NCI-H2227 treated with DMSO at 0.1 percent for 48 hours (cell line): ENCODE data around the gene ZBTB18.
"Not testable (repeated sequence)": the region's sequence is repeated elsewhere in the genome, so short reads cannot be mapped to it uniquely, and the experiment has no call there.

Source experiments
- DNase-seq: peaks from one replicate; lab custom pipeline; 2025; lab: John Stamatoyannopoulos, UW

Gene ZBTB18

DNA sequence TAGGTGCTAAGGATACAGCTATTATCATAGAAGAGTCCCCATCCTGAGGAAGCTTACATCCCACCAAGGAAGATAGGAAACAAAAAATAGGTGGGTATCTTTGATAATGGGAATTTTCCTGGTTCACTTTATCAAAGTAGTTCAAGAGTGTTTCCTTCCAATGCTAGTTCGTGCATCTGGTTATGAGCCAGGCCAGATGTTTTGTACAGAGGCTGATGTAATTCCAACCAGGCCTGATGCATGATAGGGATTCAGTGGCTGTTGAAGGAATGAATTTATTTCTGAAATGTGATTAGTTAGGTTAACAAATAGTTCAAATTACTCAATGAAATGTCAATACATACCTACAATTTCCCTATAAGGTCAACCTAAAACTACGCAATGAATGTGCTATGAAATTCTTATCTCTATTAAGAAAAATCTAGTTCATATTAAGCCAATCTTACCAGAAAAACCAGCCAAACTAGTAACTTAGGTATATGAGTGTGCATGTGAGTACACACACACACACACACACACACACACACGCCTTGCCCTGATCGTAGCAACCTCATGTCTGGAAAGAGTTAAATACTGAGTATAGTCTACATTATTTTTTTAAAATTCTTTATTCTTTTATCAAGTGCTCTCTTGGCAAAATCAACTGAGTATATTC lies 9.5 kb upstream of the ZBTB18 start:
- DNase-seq = no peak

DNA sequence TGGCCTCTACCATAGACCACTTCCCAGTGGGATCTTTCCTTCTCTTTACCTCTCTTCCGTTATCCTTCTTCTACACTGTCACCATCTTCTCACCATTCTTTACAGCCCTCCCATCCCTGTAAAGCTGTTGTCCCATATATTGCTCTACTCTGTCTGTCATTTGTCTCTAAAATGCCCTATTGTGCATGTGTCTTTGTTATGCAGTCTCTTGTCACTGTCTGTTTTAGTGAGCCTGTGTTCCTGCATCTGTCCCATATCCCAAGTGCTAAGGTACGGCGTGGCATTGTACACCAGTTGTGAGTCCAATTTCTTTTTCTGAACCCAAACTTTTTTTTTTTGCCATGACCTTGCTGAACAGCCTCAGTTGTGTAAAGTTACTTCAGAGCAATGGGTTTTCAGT lies 8.8 kb upstream of the ZBTB18 start:
- no peak for DNase-seq

DNA sequence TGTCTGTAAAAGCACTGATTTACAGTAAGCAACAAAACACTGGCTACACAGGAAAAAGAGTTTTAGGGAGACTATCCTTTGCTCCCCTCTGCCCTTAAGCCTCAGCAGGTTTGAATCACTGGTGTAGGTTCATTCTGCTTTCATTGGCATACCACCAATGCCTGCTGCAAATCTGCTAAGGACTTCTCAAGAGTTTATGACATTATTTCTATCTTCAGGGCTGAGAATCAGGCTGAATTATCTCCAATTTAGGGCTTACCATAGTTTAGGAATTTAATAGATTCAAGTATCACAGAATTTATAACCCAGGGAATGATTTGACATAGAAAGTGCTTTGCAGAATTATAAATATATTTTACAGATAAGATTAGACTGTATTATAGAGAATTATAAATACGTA lies 6.7 kb upstream of the ZBTB18 start:
- no peak for DNase-seq

DNA sequence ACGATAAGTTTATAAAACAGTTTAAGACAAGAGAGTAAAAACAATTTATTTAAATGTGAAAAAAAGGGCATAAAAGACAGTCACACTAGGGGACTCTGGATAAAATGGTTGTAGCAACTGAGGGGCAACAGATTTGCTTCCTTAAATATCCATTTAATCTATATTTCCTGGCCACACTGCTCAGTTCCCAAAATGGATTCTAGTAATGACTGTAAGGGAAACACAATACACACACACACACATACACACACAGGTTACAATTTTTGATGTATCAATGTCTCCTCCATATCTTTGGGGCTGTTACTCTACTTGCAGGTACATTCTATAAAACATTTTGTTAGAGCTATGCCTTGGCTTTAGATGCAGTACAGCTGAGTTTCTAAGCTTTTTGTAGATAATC lies 4.8 kb upstream of the ZBTB18 start:
- not testable (repeated sequence) for DNase-seq

DNA sequence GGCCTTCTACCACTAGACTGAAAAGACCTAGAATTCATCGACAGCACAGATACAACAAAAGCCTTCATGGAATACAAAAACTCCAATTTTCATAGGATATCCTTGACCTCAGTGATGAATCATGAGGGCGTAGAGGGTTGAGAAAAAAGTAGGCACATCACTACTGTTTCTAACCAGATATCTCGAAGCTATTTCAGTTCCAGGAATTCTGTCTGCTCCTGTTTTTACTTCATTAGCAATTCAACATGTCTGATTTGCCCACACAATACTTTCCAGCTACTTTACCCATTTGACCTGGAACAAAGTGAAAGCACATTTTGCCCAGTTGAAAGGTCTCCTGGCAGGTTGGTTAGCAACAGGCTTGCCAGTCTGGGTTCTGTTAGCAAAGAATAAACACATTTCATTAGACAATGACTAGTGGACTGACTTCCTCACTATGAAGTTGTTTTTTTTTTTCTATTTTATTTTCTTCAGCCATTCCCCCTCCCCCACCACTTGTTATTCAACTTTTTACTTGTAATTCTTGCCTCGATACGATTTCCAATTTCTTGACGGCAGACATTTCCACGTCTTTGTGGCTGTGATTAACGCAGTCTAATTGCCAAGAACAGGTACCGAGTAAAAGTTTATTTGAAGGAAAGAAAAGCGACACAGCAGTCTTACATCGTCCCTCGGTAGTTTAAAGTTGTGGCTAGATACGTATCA lies 4.0 kb upstream of the ZBTB18 start:
- no peak for DNase-seq

DNA sequence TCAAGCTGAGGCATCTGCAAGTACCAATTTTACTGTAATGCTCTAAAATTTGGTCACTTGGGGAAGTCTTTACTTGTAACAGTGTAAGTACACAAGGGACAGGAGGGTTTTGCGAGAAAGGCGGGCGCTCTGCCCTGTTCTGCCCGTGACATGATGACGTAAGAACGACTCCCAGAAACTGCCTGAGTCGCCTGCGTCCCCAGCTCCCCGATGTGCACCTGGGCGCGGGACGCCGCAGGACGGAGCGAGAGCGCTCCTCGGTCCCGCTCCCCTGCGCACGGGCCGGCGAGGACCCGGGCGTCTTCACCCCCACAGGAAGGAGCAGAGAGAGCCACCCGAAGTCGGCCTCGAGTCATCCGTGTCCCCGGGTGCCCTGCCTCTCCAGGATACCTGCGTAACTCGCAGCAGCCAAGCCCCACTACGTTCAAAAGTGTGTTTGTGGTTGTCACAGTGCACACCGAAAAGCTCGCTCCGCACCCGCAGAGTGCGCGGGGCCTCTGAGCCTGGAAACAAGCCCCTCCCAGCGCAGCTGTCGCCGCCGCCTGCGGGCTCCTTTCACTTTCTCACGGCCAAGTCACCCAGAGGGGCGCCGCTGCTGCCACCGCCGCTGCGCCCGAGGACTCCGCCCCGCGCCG lies 3.3 kb upstream of the ZBTB18 start:
- DNase-seq = peak; percentile 47

DNA sequence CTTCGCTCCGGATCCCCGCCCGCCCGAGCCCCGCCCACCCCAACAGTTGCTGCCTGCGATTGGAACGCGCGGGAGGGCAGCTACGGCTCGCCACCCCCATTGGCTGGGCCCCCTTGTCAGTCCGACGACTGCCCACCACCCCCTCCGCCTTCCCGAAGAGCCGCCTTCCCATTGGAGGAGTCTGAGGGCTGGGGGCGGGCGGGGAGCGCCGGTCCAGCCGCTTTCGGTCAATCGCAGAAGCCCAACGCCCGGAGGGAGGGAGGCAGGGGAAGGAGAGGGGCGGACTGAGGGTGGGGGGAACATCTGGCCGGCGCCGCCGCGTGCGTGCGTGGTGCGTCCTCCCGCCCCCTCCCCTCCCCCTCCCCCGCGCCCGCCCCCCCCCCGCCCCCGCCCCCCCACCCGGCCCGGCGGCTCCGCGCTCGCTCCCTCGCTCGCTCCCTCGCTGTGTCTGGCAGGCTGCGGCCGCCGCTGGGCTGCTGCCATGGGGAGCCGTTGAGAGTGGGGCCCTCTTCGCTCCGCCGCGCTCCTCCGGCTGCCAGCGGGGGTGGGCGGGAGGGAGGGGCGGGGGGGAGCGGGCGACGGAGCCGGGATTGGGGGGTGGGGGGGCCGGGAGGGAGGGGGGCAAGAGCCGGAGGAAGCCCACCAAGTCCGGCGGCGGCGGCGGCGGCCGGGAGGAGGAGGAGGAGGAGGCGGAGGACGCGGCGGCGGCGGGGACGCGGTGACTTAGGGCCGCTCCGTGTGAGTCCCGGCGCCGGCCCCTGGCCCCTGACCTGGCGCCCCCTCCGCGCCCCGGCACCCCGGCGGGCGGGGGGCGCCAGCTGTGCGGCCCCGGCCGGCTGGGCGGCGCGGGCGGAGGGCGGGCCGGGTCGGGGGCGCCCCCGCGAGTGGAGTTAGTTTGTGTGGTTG lies 2.6 kb upstream of the ZBTB18 start:
- DNase-seq = peak; percentile 97

DNA sequence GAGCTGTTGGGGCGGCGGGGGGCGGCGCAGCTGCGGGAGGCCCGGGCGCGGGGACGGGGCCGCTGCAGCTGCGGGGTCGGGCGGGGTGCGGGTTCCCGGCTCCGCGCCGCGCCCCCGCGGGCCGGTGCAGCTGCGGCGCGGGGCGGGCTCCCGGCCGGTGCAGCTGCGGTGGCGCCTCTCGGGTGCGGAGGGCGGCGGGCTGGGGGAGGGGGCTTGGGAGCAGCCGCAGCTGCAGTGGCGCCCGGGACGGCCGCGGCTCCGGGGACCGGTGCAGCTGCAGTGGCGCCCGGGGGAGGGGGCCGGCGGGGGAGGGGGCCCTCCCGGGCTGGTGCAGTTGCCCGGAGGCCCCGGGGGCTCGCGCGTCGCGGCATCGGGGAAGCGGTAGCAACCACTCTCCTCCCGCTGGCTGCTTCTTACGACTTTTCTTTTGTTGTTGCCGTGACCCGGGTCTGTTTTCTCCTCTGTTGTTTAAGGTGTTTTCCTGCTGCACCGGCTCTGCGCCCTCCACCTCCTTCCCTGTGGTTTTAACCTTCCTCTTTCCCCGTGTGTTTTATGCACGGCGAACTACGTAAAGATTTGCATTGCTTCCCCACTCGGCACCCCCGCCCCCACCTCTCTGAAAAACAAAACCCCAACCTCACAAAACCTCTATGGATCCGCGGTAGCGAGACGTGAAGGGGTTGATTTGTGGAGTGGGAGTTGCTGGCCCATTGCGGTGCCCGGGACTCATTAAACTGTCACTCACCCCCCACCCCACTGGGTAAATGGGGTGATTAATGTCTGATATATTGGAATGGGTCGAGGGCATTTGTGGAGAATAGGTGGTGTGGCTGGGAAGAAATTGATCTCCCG lies 1.7 kb upstream of the ZBTB18 start:
- no peak for DNase-seq

DNA sequence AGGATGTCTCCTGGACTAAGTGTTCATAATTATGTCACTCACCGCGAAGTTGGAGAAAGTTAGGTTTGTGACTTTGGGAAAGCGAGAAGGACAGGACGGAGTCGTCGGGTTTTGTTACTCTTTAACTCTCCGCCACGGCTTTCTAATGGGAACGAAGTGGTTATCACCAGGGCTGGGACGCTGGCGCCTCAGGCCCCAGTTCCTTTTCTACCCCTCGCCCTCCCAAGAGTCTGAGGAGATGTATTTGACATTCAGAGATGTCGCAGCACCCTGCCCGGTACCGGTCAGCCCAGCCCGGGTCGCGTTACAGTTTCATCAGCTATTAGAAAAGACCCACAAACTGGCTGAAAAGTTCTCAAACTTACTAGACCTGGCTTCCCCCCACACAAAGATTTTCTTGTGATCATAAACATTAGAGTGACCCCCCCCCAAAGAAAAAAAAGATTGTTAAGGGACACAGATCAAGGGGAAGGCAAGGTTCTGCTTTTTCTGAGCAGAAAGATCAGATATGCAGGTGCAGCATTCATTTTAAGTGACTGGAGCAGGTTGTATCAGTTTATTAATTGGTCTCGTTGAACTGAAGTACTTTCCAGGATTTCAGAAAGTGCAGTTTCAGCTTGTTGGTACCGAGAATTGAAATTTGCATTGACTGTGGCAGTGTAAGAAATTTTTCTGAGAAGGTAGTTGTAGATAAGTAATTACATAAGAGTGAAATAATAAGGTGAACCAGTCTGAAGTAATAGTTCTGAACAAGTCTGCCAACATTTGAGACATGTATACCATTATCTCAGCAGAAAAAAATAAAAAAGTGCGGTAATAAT lies 859 bp upstream of the ZBTB18 start:
- no peak for DNase-seq

DNA sequence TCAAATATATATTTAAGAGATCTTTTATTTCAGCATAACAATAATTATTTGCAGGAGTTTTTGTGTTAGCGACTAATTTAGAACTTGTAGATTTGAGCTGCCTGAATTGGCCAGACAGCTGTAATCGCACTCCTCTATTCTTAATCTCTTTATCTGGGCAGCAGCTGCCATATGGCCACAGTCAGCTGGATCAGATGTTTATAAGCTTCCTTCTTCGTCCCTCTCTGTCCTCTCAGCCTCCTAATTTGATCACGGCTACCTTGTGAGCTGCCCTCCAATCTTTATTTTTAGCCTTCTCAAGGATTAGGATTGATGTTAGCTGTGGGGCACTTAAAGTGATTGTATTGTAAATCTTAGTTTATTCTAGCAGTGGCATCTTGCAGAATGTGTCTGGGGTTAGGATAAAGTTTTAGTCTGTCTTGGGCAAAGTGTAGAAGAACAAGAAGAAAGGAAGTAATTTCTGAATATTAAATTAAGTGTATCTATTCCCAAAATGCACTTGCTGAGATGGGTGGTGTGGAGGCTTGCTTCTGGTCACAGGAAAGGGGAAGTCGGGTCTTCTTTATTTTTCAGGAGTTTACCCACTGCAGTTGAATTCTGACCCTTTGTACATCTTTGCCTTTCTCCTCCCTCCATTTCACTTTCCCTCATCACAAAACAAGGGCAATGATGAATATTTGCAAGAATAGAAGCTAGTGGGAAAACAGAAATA lies 1.1 kb downstream of the ZBTB18 start:
- peak; percentile 42 for DNase-seq

DNA sequence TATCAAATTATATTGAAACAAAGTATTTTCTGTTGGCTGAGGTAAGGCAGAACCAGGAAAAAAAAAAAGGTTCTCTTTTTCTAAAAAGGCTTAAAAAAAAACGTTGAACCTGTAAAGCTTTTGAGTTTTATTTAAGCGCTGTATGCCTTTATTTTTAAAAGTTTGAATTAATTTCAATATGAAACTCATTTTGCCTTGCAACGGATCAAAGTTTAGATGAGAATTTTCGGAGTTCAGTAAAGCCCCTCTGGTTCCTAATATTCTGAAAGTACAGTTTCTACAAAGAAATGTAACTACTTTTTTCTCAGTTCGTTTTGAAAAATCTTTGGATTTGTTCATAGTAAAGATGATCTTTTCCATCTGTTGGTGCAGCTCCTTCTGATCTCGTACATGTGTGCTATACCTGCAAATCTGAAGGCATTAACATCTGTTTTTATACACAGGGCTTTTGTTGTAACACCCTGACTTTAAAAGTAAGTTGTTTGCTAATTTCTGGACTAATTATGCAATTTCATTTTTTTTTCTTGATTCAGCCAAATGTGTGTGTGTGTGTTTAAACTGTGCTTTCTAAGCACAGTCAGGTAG lies 1.7 kb downstream of the ZBTB18 start:
- DNase-seq = no peak

DNA sequence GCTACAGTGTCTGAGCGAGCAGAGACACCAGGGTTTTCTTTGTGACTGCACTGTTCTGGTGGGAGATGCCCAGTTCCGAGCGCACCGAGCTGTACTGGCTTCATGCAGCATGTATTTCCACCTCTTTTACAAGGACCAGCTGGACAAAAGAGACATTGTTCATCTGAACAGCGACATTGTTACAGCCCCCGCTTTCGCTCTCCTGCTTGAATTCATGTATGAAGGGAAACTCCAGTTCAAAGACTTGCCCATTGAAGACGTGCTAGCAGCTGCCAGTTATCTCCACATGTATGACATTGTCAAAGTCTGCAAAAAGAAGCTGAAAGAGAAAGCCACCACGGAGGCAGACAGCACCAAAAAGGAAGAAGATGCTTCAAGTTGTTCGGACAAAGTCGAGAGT lies 2.7 kb downstream of the ZBTB18 start:
- DNase-seq = no peak

DNA sequence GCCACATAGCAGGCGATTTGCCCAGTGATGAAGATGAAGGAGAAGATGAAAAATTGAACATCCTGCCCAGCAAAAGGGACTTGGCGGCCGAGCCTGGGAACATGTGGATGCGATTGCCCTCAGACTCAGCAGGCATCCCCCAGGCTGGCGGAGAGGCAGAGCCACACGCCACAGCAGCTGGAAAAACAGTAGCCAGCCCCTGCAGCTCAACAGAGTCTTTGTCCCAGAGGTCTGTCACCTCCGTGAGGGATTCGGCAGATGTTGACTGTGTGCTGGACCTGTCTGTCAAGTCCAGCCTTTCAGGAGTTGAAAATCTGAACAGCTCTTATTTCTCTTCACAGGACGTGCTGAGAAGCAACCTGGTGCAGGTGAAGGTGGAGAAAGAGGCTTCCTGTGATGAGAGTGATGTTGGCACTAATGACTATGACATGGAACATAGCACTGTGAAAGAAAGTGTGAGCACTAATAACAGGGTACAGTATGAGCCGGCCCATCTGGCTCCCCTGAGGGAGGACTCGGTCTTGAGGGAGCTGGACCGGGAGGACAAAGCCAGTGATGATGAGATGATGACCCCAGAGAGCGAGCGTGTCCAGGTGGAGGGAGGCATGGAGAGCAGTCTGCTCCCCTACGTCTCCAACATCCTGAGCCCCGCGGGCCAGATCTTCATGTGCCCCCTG lies 3.3 kb downstream of the ZBTB18 start:
- no peak for DNase-seq

DNA sequence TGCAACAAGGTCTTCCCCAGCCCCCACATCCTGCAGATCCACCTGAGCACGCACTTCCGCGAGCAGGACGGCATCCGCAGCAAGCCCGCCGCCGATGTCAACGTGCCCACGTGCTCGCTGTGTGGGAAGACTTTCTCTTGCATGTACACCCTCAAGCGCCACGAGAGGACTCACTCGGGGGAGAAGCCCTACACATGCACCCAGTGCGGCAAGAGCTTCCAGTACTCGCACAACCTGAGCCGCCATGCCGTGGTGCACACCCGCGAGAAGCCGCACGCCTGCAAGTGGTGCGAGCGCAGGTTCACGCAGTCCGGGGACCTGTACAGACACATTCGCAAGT lies 3.8 kb downstream of the ZBTB18 start:
- no peak for DNase-seq

DNA sequence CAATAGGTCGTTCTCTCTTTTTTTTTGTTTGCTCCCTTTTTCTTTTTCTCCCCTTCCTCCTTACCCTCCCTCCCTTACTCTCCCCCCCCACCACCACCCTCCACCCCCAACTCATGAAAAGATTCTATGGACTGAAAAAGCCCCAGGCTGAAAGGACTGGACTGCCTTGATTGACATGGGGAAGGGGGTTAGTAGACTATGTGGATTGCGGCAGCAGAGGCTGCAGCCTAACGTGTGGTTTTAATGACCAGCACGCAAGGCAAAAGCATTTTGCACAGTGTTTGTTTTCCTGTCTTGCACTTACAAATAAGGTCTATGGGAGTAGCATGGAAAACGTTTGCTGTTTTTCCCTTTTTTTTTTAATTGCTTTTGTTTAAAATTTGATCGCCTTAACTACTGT lies 5.5 kb downstream of the ZBTB18 start:
- DNase-seq = no peak

DNA sequence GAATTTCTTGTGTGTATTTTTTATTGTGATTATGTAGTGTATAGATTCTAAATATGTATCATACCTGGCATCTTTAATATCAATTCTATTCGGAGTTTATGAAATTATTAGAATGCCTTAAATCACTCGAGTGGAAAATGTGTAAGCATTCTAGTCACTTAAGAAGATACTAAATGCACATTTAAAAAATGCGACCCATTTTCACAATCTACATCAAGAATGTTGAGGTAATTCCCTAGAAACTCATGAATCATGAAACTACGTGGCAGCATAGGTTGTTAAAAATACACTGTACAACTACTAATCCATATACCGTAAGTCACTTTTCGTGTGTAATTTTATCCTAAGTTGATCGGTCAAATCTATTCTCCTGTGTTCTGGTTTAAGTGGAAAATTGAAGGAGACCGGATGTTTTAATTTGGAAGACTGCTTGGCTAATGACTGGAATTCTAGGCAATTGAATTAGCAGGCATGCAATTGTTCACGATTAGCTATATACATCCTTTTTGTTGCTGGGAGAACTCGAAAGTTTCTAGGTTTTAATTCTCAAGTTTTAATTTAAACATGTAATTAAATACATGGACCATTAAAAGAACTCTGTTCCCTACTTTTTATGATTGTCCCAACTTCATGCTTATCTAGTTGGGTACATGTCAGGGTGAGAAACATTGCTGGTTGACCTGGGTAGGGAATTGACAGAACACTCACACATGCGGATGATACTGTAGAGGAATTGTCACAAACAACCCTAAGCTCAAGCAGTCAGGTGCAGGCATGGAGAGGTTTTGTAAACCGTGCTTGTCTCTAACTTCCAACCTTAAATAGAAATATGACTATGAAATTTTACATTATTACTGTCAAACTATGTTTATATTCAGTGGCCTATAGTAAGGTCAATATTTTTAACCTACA lies 6.6 kb downstream of the ZBTB18 start:
- DNase-seq = no peak

DNA sequence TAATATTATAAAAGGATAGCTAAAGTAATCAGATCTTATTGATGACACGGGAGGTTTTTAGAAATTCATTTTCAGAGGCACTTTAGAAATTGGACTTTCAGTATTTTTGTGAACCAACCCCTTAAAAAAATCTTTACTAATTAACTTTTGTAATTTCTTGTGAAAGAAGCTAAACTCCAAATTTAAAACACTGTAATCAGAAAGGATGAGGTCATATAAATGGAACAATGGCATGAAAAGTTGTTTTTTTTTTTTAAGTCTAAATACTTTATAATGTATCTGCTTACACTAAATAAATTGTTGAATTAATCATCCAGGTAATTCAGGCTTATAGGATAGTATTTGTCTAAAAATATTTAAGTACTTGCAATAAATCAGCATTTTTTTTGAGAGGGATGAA lies 9.0 kb downstream of the ZBTB18 start:
- no peak for DNase-seq

DNA sequence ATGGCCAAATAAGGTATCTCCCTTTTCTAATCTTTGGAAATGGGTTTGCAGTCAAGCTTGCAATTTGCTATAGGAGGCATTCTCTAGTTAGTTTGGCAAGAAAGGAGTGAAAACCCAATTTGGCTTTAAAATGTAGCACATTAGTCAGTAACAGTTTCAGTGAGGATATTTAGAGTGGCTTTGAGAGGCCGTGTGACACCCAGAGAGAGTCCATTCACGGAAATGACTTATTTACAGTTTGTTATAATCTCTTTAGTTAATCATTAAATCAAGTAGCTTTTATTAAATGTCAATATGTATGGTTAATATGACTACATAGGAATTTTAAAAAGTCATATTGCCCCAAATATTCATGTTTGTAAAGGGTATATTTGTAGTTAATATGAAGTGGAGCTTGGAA lies 9.6 kb downstream of the ZBTB18 start:
- no peak for DNase-seq
